CD14-positive monocyte (primary cell): Measurements from ENCODE around the gene SMARCAL1. TPM values are rescaled to one million over a fixed set of nuclear protein-coding genes. Genes with fewer than 3 reads are reported as not detected.
A peak's percentile ranks its signal among the peaks of the same experiment; 100 is the strongest.

Experiments
- DNase-seq, 3 donors: peaks; one replicate each; pipeline ENCODE4 v3.0.0-alpha.2; 2011 to 2022
- H2AFZ ChIP-seq: 2 replicates; pipeline ENCODE4 v1.6.0; 2012; ENCODE audit warnings: mild to moderate bottlenecking, low read depth, low read length, inconsistent platforms; ENCODE audit not compliant: insufficient read depth, poor library complexity, severe bottlenecking
- H3K27ac ChIP-seq, 2 donors: 1 replicate in 1 of 2; 2 replicates in 1 of 2; pipeline ENCODE4 v1.5.1; 2012 to 2013; ENCODE audit warnings: low read length in 2 of 2, control low read depth in 1 of 2, inconsistent platforms in 1 of 2, low read depth in 1 of 2, mild to moderate bottlenecking in 1 of 2
- H3K27me3 ChIP-seq, 2 donors: one replicate each; pipeline versions ENCODE4 v1.6.0 to v1.6.1; 2011 to 2013; ENCODE audit warnings: low read length in 2 of 2; ENCODE audit not compliant: control insufficient read depth in 2 of 2, insufficient read depth in 2 of 2
- H3K36me3 ChIP-seq, 2 donors: replicated peaks in 1 of 2; 1 replicate in 1 of 2; 2 replicates in 1 of 2; pipeline versions ENCODE4 v1.5.1 to v1.6.1; 2012 to 2013; ENCODE audit warnings: low read length in 2 of 2, control low read depth in 1 of 2, inconsistent platforms in 1 of 2, mild to moderate bottlenecking in 1 of 2; ENCODE audit not compliant: insufficient read depth in 2 of 2, control insufficient read depth in 1 of 2
- H3K4me1 ChIP-seq, 2 donors: 1 replicate in 1 of 2; 2 replicates in 1 of 2; pipeline versions ENCODE4 v1.5.1 to v1.6.1; 2012 to 2013; ENCODE audit warnings: low read length in 2 of 2, control low read depth in 1 of 2, inconsistent platforms in 1 of 2, mild to moderate bottlenecking in 1 of 2, moderate library complexity in 1 of 2; ENCODE audit not compliant: insufficient read depth in 2 of 2, control insufficient read depth in 1 of 2
- H3K4me2 ChIP-seq: replicated peaks from 2 replicates; pipeline ENCODE3; 2012; ENCODE audit warnings: low read length, moderate library complexity, mild to moderate bottlenecking; ENCODE audit not compliant: poor library complexity, severe bottlenecking; ENCODE audit errors: extremely low read depth
- H3K4me3 ChIP-seq, 3 experiments: fragments of 200-600 bp in 1 of 3; sonication (generic) in 1 of 3; replicated peaks in 1 of 3; 1 replicate in 2 of 3; 2 replicates in 1 of 3; pipeline ENCODE4 v1.5.1; 2011 to 2013; ENCODE audit warnings: low read length in 3 of 3, mild to moderate bottlenecking in 3 of 3, control low read depth in 2 of 3, low read depth in 2 of 3, inconsistent platforms in 1 of 3, moderate library complexity in 1 of 3
- H3K79me2 ChIP-seq: 2 replicates; pipeline ENCODE4 v1.6.0; 2012; ENCODE audit warnings: mild to moderate bottlenecking, control low read depth, inconsistent platforms, low read length, moderate library complexity; ENCODE audit not compliant: insufficient read depth
- H3K9ac ChIP-seq: 2 replicates; pipeline ENCODE4 v1.6.0; 2017; ENCODE audit warnings: low read length, mild to moderate bottlenecking; ENCODE audit not compliant: insufficient read depth, poor library complexity, severe bottlenecking
- H3K9me3 ChIP-seq, 2 donors: replicated peaks in 1 of 2; 1 replicate in 1 of 2; 2 replicates in 1 of 2; pipeline versions ENCODE4 v1.5.1 to v1.6.1; 2012 to 2013; ENCODE audit warnings: low read length in 2 of 2, control low read depth in 1 of 2; ENCODE audit not compliant: control insufficient read depth in 1 of 2, insufficient read depth in 1 of 2
- H4K20me1 ChIP-seq: 2 replicates; pipeline ENCODE4 v1.6.0; 2012; ENCODE audit warnings: mild to moderate bottlenecking, low read length, control low read depth, moderate library complexity; ENCODE audit not compliant: insufficient read depth
- H3K27ac Mint-ChIP-seq, 7 donors: one replicate each; pipeline ENCODE4 v1.8.0; 2020; ENCODE audit warnings: mild to moderate bottlenecking in 7 of 7, mixed read lengths in 7 of 7, moderate library complexity in 6 of 7, inconsistent platforms in 2 of 7
- H3K27me3 Mint-ChIP-seq, 3 donors: one replicate each; pipeline ENCODE4 v1.8.0; 2021 to 2022; ENCODE audit warnings: low read depth in 3 of 3, mild to moderate bottlenecking in 3 of 3, mixed read lengths in 3 of 3, moderate library complexity in 3 of 3, inconsistent platforms in 1 of 3
- H3K36me3 Mint-ChIP-seq, 2 donors: one replicate each; pipeline ENCODE4 v1.8.0; 2020; ENCODE audit warnings: mixed read lengths in 2 of 2, inconsistent platforms in 1 of 2, mild to moderate bottlenecking in 1 of 2
- H3K4me1 Mint-ChIP-seq: one replicate; pipeline ENCODE4 v1.8.0; 2020; ENCODE audit warnings: mild to moderate bottlenecking, mixed read lengths
- H3K4me3 Mint-ChIP-seq, 2 donors: one replicate each; pipeline ENCODE4 v1.8.0; 2020; ENCODE audit warnings: mild to moderate bottlenecking in 2 of 2, mixed read lengths in 2 of 2, moderate library complexity in 1 of 2
- H3K9me3 Mint-ChIP-seq, 7 donors: one replicate each; pipeline ENCODE4 v1.8.0; 2020 to 2022; ENCODE audit warnings: mixed read lengths in 7 of 7, mild to moderate bottlenecking in 6 of 7, moderate library complexity in 6 of 7, inconsistent platforms in 2 of 7
- WGBS: methylation state at CpG from one replicate; pipeline ENCODE4 v1.1.5; 2013; ENCODE audit warnings: missing lambda C conversion rate; ENCODE audit not compliant: insufficient coverage; 5-methylcytosine and 5-hydroxymethylcytosine counted together
- intact Hi-C, 2 donors: fragments of 100-400 bp; cut with micrococcal nuclease; formaldehyde crosslinking; loops; one replicate each; pipeline versions ENCODE4 v1.15.0 to v1.15.1; 2023
- polyA plus RNA-seq, 3 donors: library from polyadenylated mRNA; depleted of rRNA in 1 of 3; unstranded in 2 of 3; stranded (reverse) in 1 of 3; fragments of 300-500 nt in 2 of 3; fragments of >200 nt in 1 of 3; fragmentation: Illumina TruSeq in 2 of 3; gene quantifications; 1 replicate in 2 of 3; 2 replicates in 1 of 3; pipeline ENCODE4 v1.2.3, GENCODE V29; 2012 to 2021
- TF ChIP-seq, protein P1 (sequence below): fragments of 200-600 bp; IDR thresholded peaks from one replicate; pipeline ENCODE4 v1.8.0; 2022; ENCODE audit warnings: antibody characterized with exemption, mild to moderate bottlenecking

SMARCAL1 gene
- polyA plus RNA-seq, 3 donors: 10.5 to 13.3 (median 11.5) TPM

DNA sequence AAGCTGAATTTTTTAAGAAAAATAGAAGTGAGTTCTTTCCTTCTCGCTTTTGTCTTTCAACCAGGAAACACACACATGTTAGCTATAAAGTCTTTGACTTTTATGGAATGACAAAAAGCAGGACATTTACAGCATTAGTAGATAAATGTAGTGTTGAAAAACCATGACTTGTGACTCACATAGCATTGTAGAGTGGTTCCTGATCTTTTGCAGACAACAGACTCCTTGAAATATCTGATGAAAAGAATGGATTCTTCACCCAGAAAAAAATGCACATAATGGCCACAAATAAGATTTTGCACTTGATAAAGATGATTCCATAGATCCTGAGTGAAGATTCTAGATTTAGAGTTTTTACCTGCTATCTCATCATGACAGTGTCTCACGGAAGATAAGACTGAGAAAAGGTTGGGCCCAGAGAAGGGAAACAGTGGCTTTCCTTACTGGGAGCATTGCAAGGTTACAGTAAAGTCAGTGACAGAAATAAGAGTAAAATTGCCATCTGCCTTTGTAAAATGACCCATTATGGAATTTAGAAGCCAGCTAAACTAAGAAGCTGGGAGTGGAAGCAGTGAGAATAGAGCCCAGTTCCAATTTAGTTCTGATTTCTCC, 14.0 kb downstream of the SMARCAL1 start:
- Histone ChIP-seq H2AFZ (no peak overlapping the region), H3K27me3 (no peaks in the 10 kb centered on the region), H3K9ac (no peak overlapping the region), H3K4me1 (peaks cover 17 to 19% of the 10 kb centered on the region in 2 donors), H4K20me1 (no peaks in the 10 kb centered on the region), H3K79me2 (no peaks in the 10 kb centered on the region), H3K4me2 (no peak overlapping the region), H3K4me3 (no peak overlapping the region), H3K36me3 (peaks cover 65 to 82% of the 10 kb centered on the region in 2 donors), H3K27ac (no peak overlapping the region), H3K9me3 (peaks cover 8 to 12% of the 10 kb centered on the region in 2 donors)
- H3K4me3 Mint-ChIP-seq: no peak overlapping the region
- H3K9me3 Mint-ChIP-seq: peaks cover 6 to 18% (median 13%) of the 10 kb centered on the region in 7 donors
- H3K36me3 Mint-ChIP-seq: peaks cover 76 to 80% of the 10 kb centered on the region in 2 donors
- peaks cover 21% of the 10 kb centered on the region for H3K4me1 Mint-ChIP-seq
- TF ChIP-seq, protein P1, sequence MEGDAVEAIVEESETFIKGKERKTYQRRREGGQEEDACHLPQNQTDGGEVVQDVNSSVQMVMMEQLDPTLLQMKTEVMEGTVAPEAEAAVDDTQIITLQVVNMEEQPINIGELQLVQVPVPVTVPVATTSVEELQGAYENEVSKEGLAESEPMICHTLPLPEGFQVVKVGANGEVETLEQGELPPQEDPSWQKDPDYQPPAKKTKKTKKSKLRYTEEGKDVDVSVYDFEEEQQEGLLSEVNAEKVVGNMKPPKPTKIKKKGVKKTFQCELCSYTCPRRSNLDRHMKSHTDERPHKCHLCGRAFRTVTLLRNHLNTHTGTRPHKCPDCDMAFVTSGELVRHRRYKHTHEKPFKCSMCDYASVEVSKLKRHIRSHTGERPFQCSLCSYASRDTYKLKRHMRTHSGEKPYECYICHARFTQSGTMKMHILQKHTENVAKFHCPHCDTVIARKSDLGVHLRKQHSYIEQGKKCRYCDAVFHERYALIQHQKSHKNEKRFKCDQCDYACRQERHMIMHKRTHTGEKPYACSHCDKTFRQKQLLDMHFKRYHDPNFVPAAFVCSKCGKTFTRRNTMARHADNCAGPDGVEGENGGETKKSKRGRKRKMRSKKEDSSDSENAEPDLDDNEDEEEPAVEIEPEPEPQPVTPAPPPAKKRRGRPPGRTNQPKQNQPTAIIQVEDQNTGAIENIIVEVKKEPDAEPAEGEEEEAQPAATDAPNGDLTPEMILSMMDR: no peak
- peaks cover 0 to 1% (median 0%) of the 10 kb centered on the region in 3 donors for H3K27me3 Mint-ChIP-seq
- intact Hi-C loops: no loop called here
- DNase-seq: no peak
- WGBS: no CpG with 5 or more reads among the region's 2 CpGs
- peak overlapping the region in 1 of 7 donors; percentile 56 for H3K27ac Mint-ChIP-seq

DNA sequence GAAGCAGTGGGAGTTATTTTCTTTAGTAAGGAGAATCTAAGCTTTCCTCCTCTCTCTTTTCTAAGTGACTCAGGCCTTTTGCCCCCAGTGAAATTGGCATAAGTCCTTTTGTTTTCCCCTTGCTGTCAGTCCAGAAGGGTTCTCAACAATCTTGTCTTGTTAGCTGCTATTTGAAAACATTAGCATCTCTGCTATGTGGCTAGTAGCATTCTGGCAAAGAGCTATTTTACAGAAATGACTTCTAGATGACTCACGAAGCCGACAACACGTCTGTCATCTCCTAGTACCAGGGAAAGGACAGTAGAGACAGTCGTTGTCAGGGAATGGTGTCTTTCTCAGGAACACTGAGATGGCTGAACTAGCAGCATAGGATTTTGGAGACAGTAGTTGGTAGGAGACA, 14.7 kb downstream of the SMARCAL1 start:
- H3K36me3 Mint-ChIP-seq: peaks cover 76 to 80% of the 10 kb centered on the region in 2 donors
- no peaks in the 10 kb centered on the region for H3K27me3 ChIP-seq
- H3K27ac Mint-ChIP-seq: no peak overlapping the region

More for the DNA sequence above, 14.7 kb downstream of the SMARCAL1 start:
- Histone ChIP-seq H3K4me2 (no peak overlapping the region), H3K9me3 (peaks cover 8 to 12% of the 10 kb centered on the region in 2 donors), H3K79me2 (no peaks in the 10 kb centered on the region), H4K20me1 (no peaks in the 10 kb centered on the region), H3K27ac (no peak overlapping the region), H3K4me1 (peaks cover 17 to 19% of the 10 kb centered on the region in 2 donors), H3K4me3 (no peak overlapping the region), H3K9ac (no peak overlapping the region), H2AFZ (no peak overlapping the region), H3K36me3 (peaks cover 64 to 82% of the 10 kb centered on the region in 2 donors)
- Mint-ChIP-seq H3K9me3 (peaks cover 6 to 18% (median 13%) of the 10 kb centered on the region in 7 donors), H3K27me3 (peaks cover 0 to 1% (median 0%) of the 10 kb centered on the region in 3 donors), H3K4me1 (peaks cover 21% of the 10 kb centered on the region), H3K4me3 (no peak overlapping the region)
- DNase-seq: no peak
- TF ChIP-seq, protein P1: no peak
- WGBS: 100% methylated on average over 3 of the region's 4 CpGs
- intact Hi-C loops: no loop called here
